Panc1 (cell line): ENCODE measurements around the gene OTC. TPM values are rescaled to one million over a fixed set of nuclear protein-coding genes. Genes with fewer than 3 reads are reported as not detected.

Source experiments
- ATAC-seq: fragments of 200-7000 bp; cut with Tn5 transposase; 2 replicates; pipeline ENCODE4 v1.9.1; 2020; ENCODE audit warnings: mild to moderate bottlenecking, moderate library complexity
- BruUV-seq: library from RNA; stranded (reverse); fragments of 400-500 nt; replicated peaks from 2 replicates; lab custom pipeline; 2021; lab: Mats Ljungman, UMichigan
- CTCF ChIA-PET: fragments of 300-600 bp; sonication (Branson Sonifier 250); formaldehyde crosslinking; loops from one replicate; lab custom pipeline; 2022; ENCODE audit warnings: antibody characterized with exemption; lab: Charles Lee
- POLR2A ChIA-PET: fragments of 300-600 bp; sonication (Branson Sonifier 250); formaldehyde crosslinking; loops from one replicate; lab custom pipeline; 2022; ENCODE audit warnings: antibody characterized with exemption; lab: Charles Lee
- DNase-seq: peaks from one replicate; pipeline ENCODE4 v3.0.0-alpha.2; 2010; ENCODE audit warnings: low read depth, low spot score
- H3K27ac ChIP-seq: 2 replicates; pipeline ENCODE4 v1.5.1; 2011; ENCODE audit warnings: mild to moderate bottlenecking, low read length, inconsistent platforms
- H3K27me3 ChIP-seq: fragments of 200-500 bp; sonication (Bioruptor generic); 2 replicates; pipeline ENCODE4 v1.6.0; 2014; ENCODE audit warnings: low read length, inconsistent platforms; ENCODE audit not compliant: control insufficient read depth, insufficient read depth
- H3K36me3 ChIP-seq: fragments of 200-500 bp; sonication (Bioruptor generic); 2 replicates; pipeline ENCODE4 v1.5.1; 2014; ENCODE audit warnings: inconsistent platforms, mild to moderate bottlenecking, low read length, moderate library complexity; ENCODE audit not compliant: control insufficient read depth, insufficient read depth
- H3K4me1 ChIP-seq: 2 replicates; pipeline ENCODE4 v1.5.1; 2011; ENCODE audit warnings: inconsistent platforms, mild to moderate bottlenecking, low read length, moderate library complexity; ENCODE audit not compliant: control insufficient read depth, insufficient read depth
- H3K4me3 ChIP-seq, 2 experiments: 2 replicates each; pipeline ENCODE4 v1.5.1; 2011 to 2012; ENCODE audit warnings: low read depth in 2 of 2, low read length in 2 of 2, mild to moderate bottlenecking in 2 of 2, inconsistent platforms in 1 of 2, moderate library complexity in 1 of 2
- H3K9me3 ChIP-seq: fragments of 200-500 bp; sonication (Bioruptor generic); 2 replicates; pipeline ENCODE4 v1.5.1; 2014; ENCODE audit warnings: low read depth, mild to moderate bottlenecking, inconsistent platforms, low read length, moderate library complexity; ENCODE audit not compliant: control insufficient read depth, insufficient read depth
- POLR2AphosphoS5 ChIP-seq: IDR thresholded peaks from 2 replicates; pipeline ENCODE4 v1.6.1; 2012; ENCODE audit warnings: mild to moderate bottlenecking, low read depth, low read length, moderate library complexity
- REST ChIP-seq, 2 experiments: IDR thresholded peaks; 2 replicates each; pipeline ENCODE4 v1.6.1; 2011 to 2012; ENCODE audit warnings: low read depth in 2 of 2, control low read depth in 1 of 2, low read length in 1 of 2, mild to moderate bottlenecking in 1 of 2, moderate library complexity in 1 of 2; ENCODE audit not compliant: insufficient read depth in 1 of 2
- SIN3A ChIP-seq: IDR thresholded peaks from 2 replicates; pipeline ENCODE4 v1.6.1; 2012; ENCODE audit warnings: low read depth, mild to moderate bottlenecking, low read length, moderate library complexity, borderline replicate concordance; ENCODE audit not compliant: insufficient read depth
- TCF7L2 ChIP-seq: IDR thresholded peaks from 2 replicates; pipeline ENCODE4 v1.6.1; 2011; ENCODE audit warnings: mild to moderate bottlenecking, low read depth, low read length, inconsistent platforms
- in situ Hi-C: cut with HindIII; loops from 2 replicates; pipeline ENCODE4 v1.10.0; 2016; ENCODE audit warnings: low sequenced_read_pairs, low pct_unique_long_range_greater_than_20kb
- intact Hi-C: fragments of 100-400 bp; cut with micrococcal nuclease; formaldehyde crosslinking; loops from one replicate; pipeline ENCODE4 v1.10.0; 2022; ENCODE audit not compliant: unreplicated experiment
- total RNA-seq: library from RNA; stranded (reverse); gene quantifications from one replicate; pipeline ENCODE4 v1.2.1, GENCODE V29; 2021; ENCODE audit not compliant: unreplicated experiment
- TF ChIP-seq, protein P1 (sequence below): fragments of 450-650 bp; IDR thresholded peaks from 2 replicates; pipeline ENCODE4 v1.5.1; 2017; ENCODE audit warnings: mild to moderate bottlenecking

OTC gene
- total RNA-seq, 1 experiment from 2014 or later: not detected

DNA sequence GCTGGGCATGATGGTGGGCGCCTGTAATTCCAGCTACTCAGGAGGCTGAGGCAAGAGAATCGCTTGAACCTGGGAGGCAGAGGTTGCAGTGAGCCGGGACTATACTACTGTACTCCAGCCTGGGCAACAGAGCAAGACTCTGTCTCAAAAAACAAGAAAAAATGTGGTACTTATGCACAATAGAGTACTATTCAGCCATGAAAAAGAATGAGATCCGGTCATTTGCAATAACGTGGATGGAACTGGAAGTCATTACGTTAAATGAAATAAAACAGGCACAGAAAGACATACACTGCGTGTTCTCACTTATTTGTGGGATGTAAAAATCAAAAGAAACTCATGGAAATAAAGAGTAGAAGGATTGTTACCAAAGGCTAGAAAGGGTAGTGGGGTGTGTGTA, 37.2 kb upstream of the OTC start:
- intact Hi-C loops: no loop called here
- POLR2A ChIA-PET: no interaction called here
- no peak for DNase-seq

DNA sequence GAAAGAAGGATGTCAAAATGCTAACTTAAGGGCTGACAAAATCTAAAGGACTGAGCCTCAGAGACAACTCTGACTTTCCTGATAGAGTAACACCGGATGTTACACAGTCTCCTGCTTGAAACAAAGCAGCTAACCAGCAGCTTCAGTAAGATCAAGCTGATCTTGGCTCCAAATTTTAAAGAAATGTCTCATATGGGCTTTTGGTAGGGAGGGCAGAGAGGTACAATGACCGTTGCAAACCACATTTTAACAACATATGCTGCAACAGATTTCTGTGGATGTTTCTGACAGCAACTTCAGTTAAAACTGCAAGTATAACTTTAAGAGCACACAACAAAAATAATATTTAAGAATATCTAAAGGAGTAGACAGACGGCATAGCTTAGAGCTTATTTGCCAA, 34.2 kb upstream of the OTC start:
- ChIA-PET POLR2A (no interaction called here), CTCF (no interaction called here)
- Histone ChIP-seq H3K27me3 (no peaks in the 10 kb centered on the region), H3K9me3 (no peaks in the 10 kb centered on the region), H3K4me3 (no peak overlapping the region), H3K4me1 (no peaks in the 10 kb centered on the region), H3K27ac (no peak overlapping the region), H3K36me3 (no peaks in the 10 kb centered on the region)
- no TSS peak for BruUV-seq
- ATAC-seq: no peak
- in situ Hi-C loops (no loop called here), intact Hi-C loops (no loop called here)
- TF ChIP-seq TCF7L2: no peak
- no peak for DNase-seq

More for the DNA sequence above, 37.2 kb upstream of the OTC start:
- TF ChIP-seq REST (IDR thresholded peaks at IDR 0.05; ENCODE audit: insufficient read depth in 1 of 2, low read depth in 2 of 2, low read length in 1 of 2) (no peak), TCF7L2 (no peak), SIN3A (no peak), POLR2AphosphoS5 (no peak)
- TF ChIP-seq, protein P1, sequence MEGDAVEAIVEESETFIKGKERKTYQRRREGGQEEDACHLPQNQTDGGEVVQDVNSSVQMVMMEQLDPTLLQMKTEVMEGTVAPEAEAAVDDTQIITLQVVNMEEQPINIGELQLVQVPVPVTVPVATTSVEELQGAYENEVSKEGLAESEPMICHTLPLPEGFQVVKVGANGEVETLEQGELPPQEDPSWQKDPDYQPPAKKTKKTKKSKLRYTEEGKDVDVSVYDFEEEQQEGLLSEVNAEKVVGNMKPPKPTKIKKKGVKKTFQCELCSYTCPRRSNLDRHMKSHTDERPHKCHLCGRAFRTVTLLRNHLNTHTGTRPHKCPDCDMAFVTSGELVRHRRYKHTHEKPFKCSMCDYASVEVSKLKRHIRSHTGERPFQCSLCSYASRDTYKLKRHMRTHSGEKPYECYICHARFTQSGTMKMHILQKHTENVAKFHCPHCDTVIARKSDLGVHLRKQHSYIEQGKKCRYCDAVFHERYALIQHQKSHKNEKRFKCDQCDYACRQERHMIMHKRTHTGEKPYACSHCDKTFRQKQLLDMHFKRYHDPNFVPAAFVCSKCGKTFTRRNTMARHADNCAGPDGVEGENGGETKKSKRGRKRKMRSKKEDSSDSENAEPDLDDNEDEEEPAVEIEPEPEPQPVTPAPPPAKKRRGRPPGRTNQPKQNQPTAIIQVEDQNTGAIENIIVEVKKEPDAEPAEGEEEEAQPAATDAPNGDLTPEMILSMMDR: no peak
- in situ Hi-C loops: no loop called here
- no peaks in the 10 kb centered on the region for H3K4me1 ChIP-seq
- no peaks in the 10 kb centered on the region for H3K36me3 ChIP-seq
- CTCF ChIA-PET: no interaction called here
- no TSS peak for BruUV-seq
- no peaks in the 10 kb centered on the region for H3K27me3 ChIP-seq
- H3K27ac ChIP-seq: no peak overlapping the region
- H3K4me3 ChIP-seq: no peak overlapping the region
- H3K9me3 ChIP-seq: no peaks in the 10 kb centered on the region
- no peak for ATAC-seq

DNA sequence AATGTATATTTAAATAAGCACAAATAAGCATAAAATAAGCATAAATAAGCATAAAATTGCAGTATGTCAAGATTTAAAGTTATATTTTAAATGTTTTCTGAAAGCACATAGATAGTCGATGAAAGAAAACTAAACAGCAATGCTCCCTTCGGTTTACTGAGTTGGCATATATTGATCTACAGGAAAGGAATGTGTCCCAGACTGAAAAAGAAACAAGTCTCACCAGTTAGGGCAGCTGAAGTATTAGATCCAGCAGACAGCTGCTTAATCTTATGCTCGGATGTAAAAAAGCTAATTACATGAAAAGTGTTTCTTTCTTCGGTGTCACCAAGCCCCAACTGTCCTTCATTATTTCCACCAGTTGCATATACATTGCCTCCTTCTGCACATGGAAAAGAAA, 33.8 kb upstream of the OTC start:
- no TSS peak for BruUV-seq
- intact Hi-C loops: no loop called here
- no peaks in the 10 kb centered on the region for H3K4me1 ChIP-seq
- CTCF ChIA-PET: no interaction called here
- H3K36me3 ChIP-seq: no peaks in the 10 kb centered on the region
- ATAC-seq (no peak), DNase-seq (no peak)
- no peak overlapping the region for H3K4me3 ChIP-seq
- no peak for TF ChIP-seq POLR2AphosphoS5
- TF ChIP-seq, protein P1: no peak
- TF ChIP-seq SIN3A: no peak
- no peak for TF ChIP-seq REST (IDR thresholded peaks at IDR 0.05; ENCODE audit: insufficient read depth in 1 of 2, low read depth in 2 of 2, low read length in 1 of 2)
- no peak for TF ChIP-seq TCF7L2
- H3K27ac ChIP-seq: no peak overlapping the region
- no peaks in the 10 kb centered on the region for H3K9me3 ChIP-seq
- in situ Hi-C loops: no loop called here
- no peaks in the 10 kb centered on the region for H3K27me3 ChIP-seq
- POLR2A ChIA-PET: no interaction called here
